ENCODE measurements around the gene IFIH1. TPM values are rescaled to one million over a fixed set of nuclear protein-coding genes. Genes with fewer than 3 reads are reported as not detected.

The IFIH1 gene
- 10 to 100 TPM in 4 of 8 experiments, under 1 TPM in 4; 0.18 to 35.4 (median 5.5) TPM for total RNA-seq

GRCh38 chr2:162318328-162319180 is at the start of gene IFIH1:
Gene IFIH1, minus strand, starts transcription at chr2:162318684. Its CDS starts 377 bp downstream, at chr2:162318307.
- in situ Hi-C loops (cut with MboI; ENCODE audit: low pct_unique_long_range_greater_than_20kb in 2 of 9, low sequenced_read_pairs in 9 of 9, unreplicated experiment in 9 of 9), result no loop called here
- H3K4me1 ChIP-seq (replicated peaks in 1 of 2), result no peaks in the 10 kb centered on the region
- peak within 1 kb of the TSS; percentile 15 to 46 (median 34) for H3K4me3 ChIP-seq
- 0 to 40% (median 1%) methylated on average over 2 to 9 of the region's 45 CpGs; no CpG with 5 or more reads in 2 of the 10 experiments for WGBS, 10 experiments
- peak; percentile 53 to 95 (median 80) for ATAC-seq (replicated peaks in 6 of 8)
- no peak within 1 kb of the TSS for H3K27ac ChIP-seq

DNA sequence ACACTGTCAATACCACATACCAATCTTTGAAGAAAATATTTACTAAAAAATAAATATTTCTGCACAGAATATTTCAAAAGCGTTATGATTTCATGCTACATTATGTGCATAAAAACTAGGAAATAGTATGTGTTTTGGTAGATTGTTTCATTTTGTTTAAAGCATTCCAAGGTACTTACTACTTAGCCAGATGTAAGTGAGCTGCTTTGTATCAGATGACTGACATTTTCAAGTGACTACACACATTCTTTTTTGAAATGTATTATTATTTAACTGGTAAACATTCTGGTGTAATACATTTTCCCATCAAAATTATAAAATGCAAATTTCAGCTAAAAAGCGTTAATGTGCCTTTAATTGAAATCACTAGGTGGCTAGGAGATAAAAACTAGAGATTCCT is 46.9 kb upstream of the IFIH1 start:
- 0 to 100% (median 78%) methylated on average over 1 to 2 of the region's 2 CpGs for WGBS, 10 experiments
- in situ Hi-C loops (cut with MboI; ENCODE audit: low pct_unique_long_range_greater_than_20kb in 2 of 9, low sequenced_read_pairs in 9 of 9, unreplicated experiment in 9 of 9), result no loop called here
- no peaks in the 10 kb centered on the region for H3K4me1 ChIP-seq (replicated peaks in 1 of 2)
- ATAC-seq (replicated peaks in 6 of 8), result peak in 1 of 8 experiments; percentile 30
- H3K27ac ChIP-seq, result no peak overlapping the region
- no peak overlapping the region for H3K4me3 ChIP-seq

- peak overlapping the region; percentile 67 to 81 (median 72) for H3K4me3 ChIP-seq
- in situ Hi-C loops (cut with MboI; ENCODE audit: low pct_unique_long_range_greater_than_20kb in 2 of 9, low sequenced_read_pairs in 9 of 9, unreplicated experiment in 9 of 9), result no loop called here
- WGBS, 10 experiments, result 0 to 47% (median 10%) methylated on average over 2 to 8 of the region's 8 CpGs; no CpG with 5 or more reads in 1 of the 10 experiments
- no peak for ATAC-seq (replicated peaks in 6 of 8)
- no peak overlapping the region for H3K27ac ChIP-seq
- peaks cover 3 to 5% of the 10 kb centered on the region in 2 donors for H3K4me1 ChIP-seq (replicated peaks in 1 of 2)
These were observed 26.1 kb upstream of the IFIH1 start for GRCh38 chr2:162344617-162344950.

DNA sequence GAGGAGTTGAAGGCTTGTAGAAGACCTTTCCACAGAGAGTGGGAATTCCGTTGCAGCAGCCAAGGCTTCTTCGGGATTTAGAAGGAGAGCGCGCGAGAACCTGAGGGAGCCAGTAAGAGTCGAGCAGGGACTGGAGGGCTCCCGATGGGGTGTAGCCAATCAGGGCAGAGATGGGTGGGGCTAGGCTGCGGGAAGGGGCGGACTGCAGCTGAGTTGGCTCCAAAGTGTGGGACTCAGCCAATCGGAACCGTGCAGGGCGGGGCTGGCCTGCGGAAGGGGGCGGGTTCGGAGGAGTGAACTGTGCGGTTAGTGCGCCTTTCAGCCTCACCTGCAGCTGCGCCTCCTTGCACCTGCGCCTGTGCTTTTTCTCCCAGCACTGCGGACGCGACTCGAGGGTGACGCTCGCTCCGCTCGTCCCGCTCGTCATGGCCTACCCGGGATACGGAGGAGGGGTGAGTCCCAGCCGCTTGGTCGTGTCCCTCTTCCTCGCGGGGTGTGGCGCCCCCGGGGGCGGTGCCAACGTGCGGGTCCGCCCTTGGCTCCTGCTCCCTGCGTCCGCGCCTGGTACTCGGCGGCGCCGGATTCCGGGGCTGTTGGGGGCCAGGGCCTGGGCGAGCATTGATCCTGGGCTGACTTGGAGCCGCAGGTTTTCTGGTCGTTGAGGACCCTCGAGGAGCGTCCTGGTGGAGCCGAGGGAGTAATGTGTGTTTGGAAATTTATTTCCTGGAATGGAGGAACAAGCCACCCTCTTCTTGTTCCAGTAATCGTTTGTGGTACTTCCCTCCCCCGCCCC is 25.5 kb upstream of the IFIH1 start, which contains the start of gene GCA:
Gene GCA (plus strand): TSS at position 309 of the 793 bp plus-strand sequence. CDS start 117 bp downstream, at position 426.
- WGBS, 10 experiments, result 0 to 20% (median 0%) methylated on average over 1 to 7 of the region's 57 CpGs; no CpG with 5 or more reads in 2 of the 10 experiments
- Histone ChIP-seq H3K4me3 (peak within 1 kb of the TSS; percentile 67 to 81 (median 72)), H3K4me1 (replicated peaks in 1 of 2) (peaks cover 3 to 5% of the 10 kb centered on the region in 2 donors), H3K27ac (no peak within 1 kb of the TSS)
- peak; percentile 94 to 100 (median 99) for ATAC-seq (replicated peaks in 6 of 8)
- in situ Hi-C loops (cut with MboI; ENCODE audit: low pct_unique_long_range_greater_than_20kb in 2 of 9, low sequenced_read_pairs in 9 of 9, unreplicated experiment in 9 of 9), result no loop called here

DNA sequence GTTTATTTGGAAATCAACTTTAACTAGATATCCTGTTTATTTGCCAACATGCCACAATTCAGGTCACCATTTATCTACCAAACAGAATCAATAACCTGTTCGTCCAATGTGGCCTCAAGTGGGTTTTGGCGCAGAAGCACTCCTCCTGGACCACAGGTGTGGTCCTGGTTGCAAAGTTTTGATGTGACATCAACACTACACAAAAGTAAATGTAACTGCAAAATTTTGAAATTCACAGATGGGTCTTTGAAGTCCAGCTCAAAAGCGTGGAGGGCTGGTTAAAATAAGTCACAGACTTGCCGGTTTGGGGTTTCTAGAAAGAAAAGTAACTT is 25.0 kb upstream of the IFIH1 start:
- Histone ChIP-seq H3K27ac (no peak overlapping the region), H3K4me3 (peak overlapping the region; percentile 23 to 81 (median 72)), H3K4me1 (replicated peaks in 1 of 2) (peaks cover 3 to 5% of the 10 kb centered on the region in 2 donors)
- WGBS, 10 experiments, result 36 to 100% (median 70%) methylated on average over 1 to 4 of the region's 4 CpGs; no CpG with 5 or more reads in 2 of the 10 experiments
- no peak for ATAC-seq (replicated peaks in 6 of 8)
- in situ Hi-C loops (cut with MboI; ENCODE audit: low pct_unique_long_range_greater_than_20kb in 2 of 9, low sequenced_read_pairs in 9 of 9, unreplicated experiment in 9 of 9), result no loop called here

DNA sequence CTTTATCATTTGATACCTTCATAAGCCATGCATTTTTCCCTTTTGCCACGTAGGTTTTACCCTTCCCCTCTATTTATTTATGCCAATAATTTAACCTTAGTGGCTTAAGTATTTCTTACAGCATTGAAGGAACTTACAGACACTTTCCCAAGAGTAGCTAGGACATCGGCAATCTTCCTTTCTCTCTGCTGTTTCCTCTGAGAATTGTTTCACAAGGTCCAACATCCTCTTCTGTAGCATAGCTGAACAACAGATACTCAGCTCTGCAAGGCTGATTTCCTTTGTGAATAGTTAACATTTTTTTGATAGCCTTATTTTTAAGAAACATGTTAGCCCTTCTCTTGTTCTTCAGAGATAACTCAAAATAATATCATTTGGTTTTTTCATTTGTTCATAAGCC is 24.4 kb upstream of the IFIH1 start:
- WGBS, 10 experiments, result 50 to 100% (median 83%) methylated on average over 1 to 2 of the region's 2 CpGs; no CpG with 5 or more reads in 1 of the 10 experiments
- peaks cover 3 to 5% of the 10 kb centered on the region in 2 donors for H3K4me1 ChIP-seq (replicated peaks in 1 of 2)
- no peak overlapping the region for H3K4me3 ChIP-seq
- H3K27ac ChIP-seq, result no peak overlapping the region
- ATAC-seq (replicated peaks in 6 of 8), result no peak
- in situ Hi-C loops (cut with MboI; ENCODE audit: low pct_unique_long_range_greater_than_20kb in 2 of 9, low sequenced_read_pairs in 9 of 9, unreplicated experiment in 9 of 9), result no loop called here

GRCh38 chr2:162342321-162342720 is 23.8 kb upstream of the IFIH1 start:
- no peak overlapping the region for H3K4me3 ChIP-seq
- peaks cover 3 to 5% of the 10 kb centered on the region in 2 donors for H3K4me1 ChIP-seq (replicated peaks in 1 of 2)
- in situ Hi-C loops (cut with MboI; ENCODE audit: low pct_unique_long_range_greater_than_20kb in 2 of 9, low sequenced_read_pairs in 9 of 9, unreplicated experiment in 9 of 9), result no loop called here
- peak in 1 of 8 experiments; percentile 11 for ATAC-seq (replicated peaks in 6 of 8)
- 0 to 100% (median 82%) methylated on average over 1 to 3 of the region's 3 CpGs; no CpG with 5 or more reads in 3 of the 10 experiments for WGBS, 10 experiments
- no peak overlapping the region for H3K27ac ChIP-seq

- in situ Hi-C loops (cut with MboI; ENCODE audit: low pct_unique_long_range_greater_than_20kb in 2 of 9, low sequenced_read_pairs in 9 of 9, unreplicated experiment in 9 of 9), result no loop called here
- no peak overlapping the region for H3K27ac ChIP-seq
- H3K4me1 ChIP-seq (replicated peaks in 1 of 2), result peaks cover 3 to 5% of the 10 kb centered on the region in 2 donors
- ATAC-seq (replicated peaks in 6 of 8), result no peak
- no peak overlapping the region for H3K4me3 ChIP-seq
These were observed 22.3 kb upstream of the IFIH1 start for GRCh38 chr2:162340822-162341221.

DNA sequence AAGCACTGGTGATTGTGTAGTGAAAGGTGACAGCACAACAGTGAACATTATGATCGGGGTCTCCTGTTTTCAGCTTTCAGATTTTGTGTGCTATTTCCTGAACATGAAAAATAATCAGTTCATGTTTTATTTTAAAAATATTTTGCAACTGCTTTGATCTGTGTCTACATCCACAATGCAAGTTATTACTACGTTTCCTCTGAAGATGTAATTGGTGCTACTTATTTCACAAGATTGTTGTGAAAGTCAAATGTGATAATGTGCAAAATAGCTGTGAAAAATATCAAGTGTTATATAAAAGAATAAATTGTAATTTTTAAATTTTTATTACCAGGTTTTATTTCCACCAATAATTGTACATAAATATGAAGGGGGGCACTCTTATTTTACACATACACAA is 19.4 kb upstream of the IFIH1 start:
- Histone ChIP-seq H3K4me3 (no peak overlapping the region), H3K4me1 (replicated peaks in 1 of 2) (no peaks in the 10 kb centered on the region), H3K27ac (no peak overlapping the region)
- WGBS, 10 experiments, result 8 to 100% (median 75%) methylated on average over 1 to 2 of the region's 2 CpGs
- in situ Hi-C loops (cut with MboI; ENCODE audit: low pct_unique_long_range_greater_than_20kb in 2 of 9, low sequenced_read_pairs in 9 of 9, unreplicated experiment in 9 of 9), result no loop called here
- ATAC-seq (replicated peaks in 6 of 8), result no peak

GRCh38 chr2:162333968-162334367 is 15.5 kb upstream of the IFIH1 start:
- no peak overlapping the region for H3K4me3 ChIP-seq
- H3K27ac ChIP-seq, result no peak overlapping the region
- ATAC-seq (replicated peaks in 6 of 8), result peak in 4 of 8 experiments; percentile 21 to 82 (median 73)
- no peaks in the 10 kb centered on the region for H3K4me1 ChIP-seq (replicated peaks in 1 of 2)
- in situ Hi-C loops (cut with MboI; ENCODE audit: low pct_unique_long_range_greater_than_20kb in 2 of 9, low sequenced_read_pairs in 9 of 9, unreplicated experiment in 9 of 9), result no loop called here
- WGBS, 10 experiments, result 0 to 91% (median 42%) methylated on average over 1 to 3 of the region's 3 CpGs; no CpG with 5 or more reads in 2 of the 10 experiments

GRCh38 chr2:162330881-162331280 is 12.4 kb upstream of the IFIH1 start:
- WGBS, 10 experiments, result 100% methylated on average over 1 of the region's 1 CpG; no CpG with 5 or more reads in 5 of the 10 experiments
- H3K27ac ChIP-seq, result no peak overlapping the region
- no peak for ATAC-seq (replicated peaks in 6 of 8)
- H3K4me3 ChIP-seq, result no peak overlapping the region
- H3K4me1 ChIP-seq (replicated peaks in 1 of 2), result no peaks in the 10 kb centered on the region
- in situ Hi-C loops (cut with MboI; ENCODE audit: low pct_unique_long_range_greater_than_20kb in 2 of 9, low sequenced_read_pairs in 9 of 9, unreplicated experiment in 9 of 9), result no loop called here

DNA sequence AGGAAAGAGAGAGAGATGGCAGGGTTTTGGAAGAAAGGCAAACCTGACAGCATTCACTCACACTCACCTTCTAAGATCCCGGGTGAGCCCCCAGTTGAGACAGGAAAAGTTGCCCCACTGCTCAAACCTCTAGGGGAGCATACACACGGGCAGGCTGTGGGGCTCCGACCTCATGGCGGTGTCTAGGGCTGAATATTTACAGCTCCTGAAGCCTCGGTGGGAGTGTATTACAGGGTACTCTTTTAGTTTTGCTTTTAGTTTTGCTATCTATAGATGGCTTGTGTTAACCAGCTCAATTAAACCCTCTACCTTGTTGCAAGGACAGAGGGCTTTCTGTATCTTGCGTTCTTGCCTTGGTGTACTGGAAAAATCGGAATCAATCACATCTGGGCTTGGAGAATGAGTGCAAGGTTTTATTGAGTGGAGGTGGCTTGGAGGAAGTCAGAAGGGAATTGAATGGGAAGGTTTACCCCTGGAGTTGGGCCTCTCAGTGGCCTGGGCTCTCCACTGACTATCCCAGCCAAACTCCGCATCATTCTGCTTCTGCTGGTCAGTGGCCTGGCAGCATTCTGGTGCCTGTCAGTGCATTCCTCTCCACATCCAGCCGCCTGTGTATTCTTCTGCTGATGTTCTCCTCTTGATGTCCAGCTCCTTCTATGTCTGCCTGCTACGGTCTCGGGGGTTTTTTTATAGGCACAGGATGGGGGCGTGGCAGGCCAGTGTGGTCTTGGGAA is 10.1 kb upstream of the IFIH1 start:
- no peak overlapping the region for H3K27ac ChIP-seq
- WGBS, 10 experiments, result 60 to 96% (median 88%) methylated on average over 1 to 11 of the region's 12 CpGs; no CpG with 5 or more reads in 3 of the 10 experiments
- H3K4me3 ChIP-seq, result no peak overlapping the region
- H3K4me1 ChIP-seq (replicated peaks in 1 of 2), result no peaks in the 10 kb centered on the region
- ATAC-seq (replicated peaks in 6 of 8), result no peak
- in situ Hi-C loops (cut with MboI; ENCODE audit: low pct_unique_long_range_greater_than_20kb in 2 of 9, low sequenced_read_pairs in 9 of 9, unreplicated experiment in 9 of 9), result no loop called here
